Activated CD8-positive, alpha-beta T cell treated with anti-CD3 and anti-CD28 coated beads, Interleukin-2, amount 10 ng/mL, durations not matched to agents 7 days and 5 days (primary cell): ENCODE measurements around the gene PRKAG2. TPM values are rescaled to one million over a fixed set of nuclear protein-coding genes. Genes with fewer than 3 reads are reported as not detected.

Experiments
- ATAC-seq: fragments of 150-1000 bp; cut with Tn5 transposase; one replicate; pipeline ENCODE4 v1.10.0; 2021; ENCODE audit warnings: moderate library complexity
- CTCF ChIA-PET: fragments of 350-600 bp; sonication (Branson Sonifier 250); formaldehyde crosslinking; loops from one replicate; lab custom pipeline; 2021; ENCODE audit warnings: antibody characterized with exemption; lab: Charles Lee
- POLR2A ChIA-PET: fragments of 350-600 bp; sonication (Branson Sonifier 250); formaldehyde crosslinking; loops from one replicate; lab custom pipeline; 2021; ENCODE audit warnings: antibody characterized with exemption; lab: Charles Lee
- DNase-seq: peaks from one replicate; pipeline ENCODE4 v3.0.0-alpha.2; 2020
- H3K27ac Mint-ChIP-seq: one replicate; pipeline ENCODE4 v1.8.0; 2021; ENCODE audit warnings: mild to moderate bottlenecking, mixed read lengths
- H3K27me3 Mint-ChIP-seq: one replicate; pipeline ENCODE4 v1.8.0; 2021; ENCODE audit warnings: low read depth, mixed read lengths
- H3K36me3 Mint-ChIP-seq: one replicate; pipeline ENCODE4 v1.8.0; 2021; ENCODE audit warnings: low read depth, mixed read lengths
- H3K4me1 Mint-ChIP-seq: one replicate; pipeline ENCODE4 v1.8.0; 2021; ENCODE audit warnings: low read depth, mixed read lengths
- H3K4me3 Mint-ChIP-seq: one replicate; pipeline ENCODE4 v1.8.0; 2021; ENCODE audit warnings: mild to moderate bottlenecking, mixed read lengths
- H3K9me3 Mint-ChIP-seq: one replicate; pipeline ENCODE4 v1.8.0; 2022; ENCODE audit warnings: mixed read lengths; ENCODE audit not compliant: insufficient read depth
- total RNA-seq, 2 experiments: library from RNA; stranded (reverse); gene quantifications; one replicate each; pipeline ENCODE4 v1.2.3, GENCODE V29; 2021

Gene PRKAG2
- total RNA-seq, 2 experiments from 2014 or later, result 23.6 to 28.3 TPM

- no peaks in the 10 kb centered on the region for H3K9me3 Mint-ChIP-seq
- ChIA-PET POLR2A (no interaction called here), CTCF (no interaction called here)
- ATAC-seq (no peak), DNase-seq (no peak)
- H3K36me3 Mint-ChIP-seq, result peaks cover 23% of the 10 kb centered on the region
- peaks cover 57% of the 10 kb centered on the region for H3K4me1 Mint-ChIP-seq
- no peaks in the 10 kb centered on the region for H3K27me3 Mint-ChIP-seq
- no peak overlapping the region for H3K4me3 Mint-ChIP-seq
- H3K27ac Mint-ChIP-seq, result no peak overlapping the region
Measured at GRCh38 chr7:151508991-151509390, 367.9 kb downstream of the PRKAG2 start.

GRCh38 chr7:151507806-151508205 lies 369.1 kb downstream of the PRKAG2 start:
- ChIA-PET CTCF (no interaction called here), POLR2A (no interaction called here)
- Mint-ChIP-seq H3K4me3 (no peak overlapping the region), H3K4me1 (peaks cover 46% of the 10 kb centered on the region), H3K36me3 (peaks cover 19% of the 10 kb centered on the region), H3K27me3 (no peaks in the 10 kb centered on the region), H3K27ac (no peak overlapping the region), H3K9me3 (no peaks in the 10 kb centered on the region)
- DNase-seq (no peak), ATAC-seq (no peak)

- CTCF ChIA-PET, result no interaction called here
- POLR2A ChIA-PET, result no interaction called here
- H3K36me3 Mint-ChIP-seq, result peaks cover 20% of the 10 kb centered on the region
- no peaks in the 10 kb centered on the region for H3K27me3 Mint-ChIP-seq
- no peak overlapping the region for H3K27ac Mint-ChIP-seq
- H3K9me3 Mint-ChIP-seq, result no peaks in the 10 kb centered on the region
- no peak for DNase-seq
- H3K4me3 Mint-ChIP-seq, result no peak overlapping the region
- ATAC-seq, result no peak
- peaks cover 38% of the 10 kb centered on the region for H3K4me1 Mint-ChIP-seq
Measured at GRCh38 chr7:151506901-151507382, 370.0 kb downstream of the PRKAG2 start.

Other genes with a start within 250 kb of the PRKAG2 start
- not detected for gene GALNTL5, start 79.3 kb upstream of the PRKAG2 start, total RNA-seq
- gene GALNT11, start 148.6 kb upstream of the PRKAG2 start, total RNA-seq, result 10 to 100 TPM; 18.4 to 20.3 TPM